H9 (cell line): ENCODE data around the gene NEGR1. TPM values are rescaled to one million over a fixed set of nuclear protein-coding genes. Genes with fewer than 3 reads are reported as not detected.

ENCODE experiments used
- DNase-seq: peaks from one replicate; pipeline ENCODE4 v3.0.0-alpha.2; 2017
- H2AFZ ChIP-seq: one replicate; pipeline ENCODE4 v1.6.1; 2013; ENCODE audit warnings: mild to moderate bottlenecking, low read length, control low read depth, moderate library complexity
- H2AK5ac ChIP-seq: 2 replicates; pipeline ENCODE4 v1.6.1; 2013; ENCODE audit warnings: low read length, control low read depth, mixed read lengths; ENCODE audit not compliant: insufficient read length
- H2BK120ac ChIP-seq: one replicate; pipeline ENCODE4 v1.6.1; 2013; ENCODE audit warnings: low read depth, mild to moderate bottlenecking, low read length, control low read depth, inconsistent platforms; ENCODE audit not compliant: poor library complexity, severe bottlenecking
- H2BK12ac ChIP-seq: 2 replicates; pipeline ENCODE4 v1.6.1; 2013; ENCODE audit warnings: low read length, control low read depth, mixed read lengths, low read depth; ENCODE audit not compliant: insufficient read length
- H2BK15ac ChIP-seq: 2 replicates; pipeline ENCODE4 v1.6.1; 2013; ENCODE audit warnings: low read depth, low read length, control low read depth
- H2BK20ac ChIP-seq: one replicate; pipeline ENCODE4 v1.6.1; 2013; ENCODE audit warnings: low read depth, mild to moderate bottlenecking, low read length, control low read depth, inconsistent platforms; ENCODE audit not compliant: poor library complexity, severe bottlenecking
- H2BK5ac ChIP-seq: 2 replicates; pipeline ENCODE4 v1.6.1; 2013; ENCODE audit warnings: low read length, control low read depth, mixed read lengths; ENCODE audit not compliant: insufficient read length
- H3K14ac ChIP-seq: 2 replicates; pipeline ENCODE4 v1.6.1; 2013; ENCODE audit warnings: low read length, control low read depth; ENCODE audit not compliant: insufficient read depth
- H3K18ac ChIP-seq: 2 replicates; pipeline ENCODE4 v1.6.1; 2013; ENCODE audit warnings: low read depth, mild to moderate bottlenecking, mixed read lengths, low read length, control low read depth; ENCODE audit not compliant: insufficient read length
- H3K23ac ChIP-seq: 2 replicates; pipeline ENCODE4 v1.6.1; 2013; ENCODE audit warnings: low read length, control low read depth, mixed read lengths, low read depth; ENCODE audit not compliant: insufficient read length
- H3K23me2 ChIP-seq: 2 replicates; pipeline ENCODE4 v1.6.1; 2013; ENCODE audit warnings: low read depth, mild to moderate bottlenecking, mixed read lengths, low read length, control low read depth; ENCODE audit not compliant: insufficient read length, poor library complexity, severe bottlenecking
- H3K27ac ChIP-seq: 2 replicates; pipeline ENCODE4 v1.5.1; 2013; ENCODE audit warnings: low read length, control low read depth, mixed read lengths, low read depth; ENCODE audit not compliant: insufficient read length
- H3K27me3 ChIP-seq: 2 replicates; pipeline ENCODE4 v1.6.1; 2013; ENCODE audit warnings: low read length, control low read depth, inconsistent platforms; ENCODE audit not compliant: insufficient read depth
- H3K4ac ChIP-seq: 2 replicates; pipeline ENCODE4 v1.6.1; 2013; ENCODE audit warnings: low read depth, mild to moderate bottlenecking, control low read depth, inconsistent platforms, low read length, moderate library complexity
- H3K4me1 ChIP-seq: 2 replicates; pipeline ENCODE4 v1.6.1; 2013; ENCODE audit warnings: low read length, control low read depth, inconsistent platforms; ENCODE audit not compliant: insufficient read depth
- H3K4me2 ChIP-seq: 2 replicates; pipeline ENCODE4 v1.6.1; 2013; ENCODE audit warnings: low read length, control low read depth, mixed read lengths; ENCODE audit not compliant: insufficient read length, insufficient read depth
- H3K56ac ChIP-seq: 2 replicates; pipeline ENCODE4 v1.6.1; 2013; ENCODE audit warnings: low read depth, mild to moderate bottlenecking, mixed read lengths, low read length, control low read depth; ENCODE audit not compliant: insufficient read length
- H3K79me1 ChIP-seq: 2 replicates; pipeline ENCODE4 v1.6.1; 2013; ENCODE audit warnings: low read depth, mild to moderate bottlenecking, moderate library complexity, low read length, control low read depth, inconsistent platforms; ENCODE audit not compliant: insufficient read depth, poor library complexity, severe bottlenecking
- H3K79me2 ChIP-seq: 2 replicates; pipeline ENCODE4 v1.6.1; 2013; ENCODE audit warnings: low read length, control low read depth, inconsistent platforms; ENCODE audit not compliant: insufficient read depth
- H3K9ac ChIP-seq: 2 replicates; pipeline ENCODE4 v1.6.1; 2013; ENCODE audit warnings: low read length, control low read depth, mixed read lengths; ENCODE audit not compliant: insufficient read length; ENCODE audit errors: extremely low read depth
- H3K9me3 ChIP-seq: one replicate; pipeline ENCODE4 v1.6.1; 2013; ENCODE audit warnings: low read depth, low read length, inconsistent platforms; ENCODE audit not compliant: control insufficient read depth
- H3T11ph ChIP-seq: one replicate; pipeline ENCODE4 v1.6.1; 2013; ENCODE audit warnings: mild to moderate bottlenecking, low read length, control low read depth, inconsistent platforms
- H4K20me1 ChIP-seq: one replicate; pipeline ENCODE4 v1.6.1; 2013; ENCODE audit not compliant: control insufficient read depth, insufficient read length, insufficient read depth
- H4K5ac ChIP-seq: 2 replicates; pipeline ENCODE4 v1.6.1; 2013; ENCODE audit warnings: low read depth, mild to moderate bottlenecking, mixed read lengths, low read length, control low read depth; ENCODE audit not compliant: insufficient read length
- H4K8ac ChIP-seq: replicated peaks from 2 replicates; pipeline ENCODE4 v1.6.1; 2013; ENCODE audit warnings: low read length, control low read depth, mixed read lengths, low read depth; ENCODE audit not compliant: insufficient read length
- H4K91ac ChIP-seq: 2 replicates; pipeline ENCODE4 v1.6.1; 2013; ENCODE audit warnings: low read depth, mild to moderate bottlenecking, moderate library complexity, mixed read lengths, low read length, control low read depth; ENCODE audit not compliant: insufficient read length
- H3K27ac Mint-ChIP-seq, 3 experiments: 2 replicates in 2 of 3; 3 replicates in 1 of 3; pipeline ENCODE4 v1.8.0; 2020 to 2021; ENCODE audit warnings: mixed read lengths in 3 of 3, mild to moderate bottlenecking in 1 of 3, moderate library complexity in 1 of 3
- H3K27me3 Mint-ChIP-seq: 2 replicates; pipeline ENCODE4 v1.8.0; 2021; ENCODE audit warnings: low read depth, mild to moderate bottlenecking, moderate library complexity, mixed read lengths
- H3K36me3 Mint-ChIP-seq, 3 experiments: 2 replicates in 2 of 3; 3 replicates in 1 of 3; pipeline ENCODE4 v1.8.0; 2020 to 2021; ENCODE audit warnings: low read depth in 3 of 3, mixed read lengths in 3 of 3; ENCODE audit not compliant: insufficient read depth in 1 of 3
- H3K4me1 Mint-ChIP-seq, 2 experiments: 2 replicates each; pipeline ENCODE4 v1.8.0; 2020; ENCODE audit warnings: mixed read lengths in 2 of 2
- H3K4me3 Mint-ChIP-seq, 2 experiments: 2 replicates in 1 of 2; 3 replicates in 1 of 2; pipeline ENCODE4 v1.8.0; 2020 to 2021; ENCODE audit warnings: mild to moderate bottlenecking in 2 of 2, mixed read lengths in 2 of 2, moderate library complexity in 1 of 2
- H3K9me3 Mint-ChIP-seq, 2 experiments: 2 replicates in 1 of 2; 3 replicates in 1 of 2; pipeline ENCODE4 v1.8.0; 2020; ENCODE audit warnings: mild to moderate bottlenecking in 2 of 2, mixed read lengths in 2 of 2, moderate library complexity in 1 of 2
- CTCF ChIP-seq: fragments of 200-600 bp; sonication (generic); conservative IDR thresholded peaks from 3 replicates; pipeline ENCODE4 v1.8.0; 2021; ENCODE audit warnings: antibody characterized with exemption, mild to moderate bottlenecking
- WGBS: extraction: QIAGEN DNeasy Blood & Tissue Kit; methylation state at CpG from one replicate; pipeline ENCODE4 v1.1.7; 2013; ENCODE audit warnings: missing lambda C conversion rate, low lambda C conversion rate, mixed read lengths; ENCODE audit not compliant: insufficient read length; ENCODE audit errors: extremely low coverage; 5-methylcytosine and 5-hydroxymethylcytosine counted together
- total RNA-seq: library from RNA; stranded (reverse); gene quantifications from 2 replicates; pipeline ENCODE4 v1.2.1, GENCODE V29; 2021

The NEGR1 gene
- total RNA-seq, 1 experiment from 2014 or later, result 0.13 TPM

GRCh38 chr1:71809085-71809484, 473.3 kb downstream of the NEGR1 start:
- DNase-seq, result no peak
- no peak overlapping the region for H3K18ac ChIP-seq
- H4K5ac ChIP-seq, result no peak overlapping the region
- H2BK15ac ChIP-seq, result no peak overlapping the region
- no peak overlapping the region for H2BK20ac ChIP-seq
- H2AK5ac ChIP-seq, result no peak overlapping the region
- H3K4ac ChIP-seq, result no peak overlapping the region
- H3K14ac ChIP-seq, result no peak overlapping the region
- Mint-ChIP-seq H3K27me3 (no peaks in the 10 kb centered on the region), H3K27ac (no peak overlapping the region), H3K4me1 (peaks cover 7 to 8% of the 10 kb centered on the region in 2 experiments; a peak in 3 of 4 replicates), H3K4me3 (no peak overlapping the region), H3K9me3 (peaks cover 5 to 10% of the 10 kb centered on the region in 2 experiments), H3K36me3 (peaks cover 3 to 12% (median 8%) of the 10 kb centered on the region in 3 experiments; a peak in 6 of 7 replicates)
- H3K23me2 ChIP-seq, result no peaks in the 10 kb centered on the region
- no peak overlapping the region for H2BK12ac ChIP-seq
- H3K27ac ChIP-seq, result no peak overlapping the region
- no peak overlapping the region for H2AFZ ChIP-seq
- H3K9me3 ChIP-seq, result no peaks in the 10 kb centered on the region
- no peak overlapping the region for H3K9ac ChIP-seq
- H2BK120ac ChIP-seq, result no peak overlapping the region
- no peak overlapping the region for H2BK5ac ChIP-seq
- H3K27me3 ChIP-seq, result no peaks in the 10 kb centered on the region
- TF ChIP-seq CTCF, result no peak
- H3K23ac ChIP-seq, result no peak overlapping the region
- H3K56ac ChIP-seq, result no peak overlapping the region
- no CpG with 5 or more reads among the region's 3 CpGs for WGBS
- H3K79me1 ChIP-seq, result no peaks in the 10 kb centered on the region
- no peaks in the 10 kb centered on the region for H3K4me1 ChIP-seq
- H4K91ac ChIP-seq, result no peak overlapping the region
- no peak overlapping the region for H3T11ph ChIP-seq
- no peak overlapping the region for H4K8ac ChIP-seq
- H3K79me2 ChIP-seq, result no peaks in the 10 kb centered on the region
- no peak overlapping the region for H3K4me2 ChIP-seq
- H4K20me1 ChIP-seq, result no peaks in the 10 kb centered on the region
